ENCODE measurements around the gene NUDC. TPM values are rescaled to one million over a fixed set of nuclear protein-coding genes. Genes with fewer than 3 reads are reported as not detected.

The NUDC gene
- total and polyA plus RNA-seq, 10 of the 15 experiments (the other 5 are each of a cell fraction or from before 2014, with no cell fraction given), result 5.5 to 227 (median 67.4) TPM

DNA sequence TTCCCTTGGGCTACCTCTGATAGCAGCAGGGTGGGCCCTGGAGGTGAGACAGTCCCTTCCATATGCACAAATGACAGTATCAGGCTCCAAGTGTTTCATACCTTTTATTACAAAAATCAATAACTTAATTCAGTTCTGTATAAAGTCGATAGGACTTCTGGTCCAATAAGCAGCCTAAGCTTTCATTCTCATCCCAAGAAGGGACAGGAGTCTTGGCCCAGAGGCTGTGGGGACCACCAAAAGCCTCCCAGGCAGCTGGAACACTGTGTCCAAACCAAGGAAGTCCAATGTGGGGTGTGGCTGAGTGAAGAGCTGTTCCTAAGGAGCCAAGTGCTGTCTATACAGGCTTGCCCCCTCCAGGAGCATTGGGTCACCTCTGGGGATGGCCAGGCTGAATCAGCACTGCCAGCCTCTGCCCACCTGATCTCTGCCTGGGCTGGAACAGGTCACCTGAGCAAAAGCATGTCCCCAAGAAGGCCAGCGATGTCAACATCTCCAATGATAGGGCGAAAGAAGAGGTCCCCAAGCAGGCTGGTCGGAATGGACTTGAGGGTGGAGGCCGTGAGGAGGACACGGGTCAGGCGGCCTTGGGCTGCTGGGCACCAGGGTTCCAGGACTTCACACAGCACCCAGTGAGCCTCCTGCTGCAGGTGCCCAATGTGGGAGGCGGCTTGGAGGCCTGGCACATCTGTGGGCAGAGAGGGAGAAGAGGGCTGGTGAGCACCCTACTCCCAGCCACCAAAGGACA is 10.0 kb upstream of the NUDC start:
- no peak for ATAC-seq
- no peak overlapping the region for H3K9ac ChIP-seq (ENCODE audit: control insufficient read depth, insufficient read depth, low read length)
- no peaks in the 10 kb centered on the region for H3K4me1 ChIP-seq (ENCODE audit: control insufficient read depth, insufficient read depth, low read length)
- WGBS (ENCODE audit: insufficient coverage, insufficient replicate concordance, low lambda C conversion rate, missing lambda C conversion rate), result 9% methylated on average over 8 of the region's 8 CpGs
- intact Hi-C loops (cut with micrococcal nuclease; ENCODE audit: unreplicated experiment), result no loop called here
- BruUV-seq (replicated peaks), result no TSS peak
- H3K4me2 ChIP-seq (ENCODE audit: control insufficient read depth, insufficient read depth), result no peak overlapping the region
- DNase-seq (ENCODE audit: low read depth, low spot score), result no peak
- no peaks in the 10 kb centered on the region; a peak in 1 of 4 replicates for H3K27me3 ChIP-seq (replicated peaks in 1 of 2; ENCODE audit: control insufficient read depth in 2 of 2, insufficient read depth in 2 of 2, low read length in 1 of 2)
- H3K4me3 ChIP-seq, result no peak overlapping the region
- no peak for FAIRE-seq
- POLR2A ChIA-PET, result no interaction called here
- H2AFZ ChIP-seq (ENCODE audit: control insufficient read depth, low read depth, low read length), result no peak overlapping the region
- RAD21 ChIA-PET (ENCODE audit: unreplicated experiment), result no interaction called here
- H4K20me1 ChIP-seq (ENCODE audit: control insufficient read depth, insufficient read depth), result no peaks in the 10 kb centered on the region
- SMC1A ChIA-PET (ENCODE audit: uncharacterized antibody, unreplicated experiment), result interaction anchor here (1.2 kb wide), 1 partner anchor 10 kb away, joined by 3 read pairs; the partner anchor contains the start of gene NUDC
- in situ Hi-C loops (cut with MboI), result no loop called here
- no peak overlapping the region for H3K27ac ChIP-seq (ENCODE audit: control insufficient read depth, insufficient read depth)
- CTCF ChIA-PET, result no interaction called here
- TF ChIP-seq BCLAF1 (IDR thresholded peaks at IDR 0.05) (no peak), NFIC (IDR thresholded peaks at IDR 0.05; ENCODE audit: low read depth, low read length) (no peak), CEBPZ (IDR thresholded peaks at IDR 0.05; ENCODE audit: low read depth, low read length) (no peak), POLR2A (IDR thresholded peaks at IDR 0.05; ENCODE audit: low read depth, low read length) (no peak), MEF2B (IDR thresholded peaks at IDR 0.05; ENCODE audit: partially characterized antibody, poor library complexity, severe bottlenecking) (no peak), FOXM1 (IDR thresholded peaks at IDR 0.05; ENCODE audit: low read depth, low read length) (no peak), KLF5 (IDR thresholded peaks at IDR 0.05; ENCODE audit: partially characterized antibody) (no peak), GATAD2B (conservative IDR thresholded peaks at IDR 0.05; ENCODE audit: low read depth) (no peak)
- TF ChIP-seq, protein P1, sequence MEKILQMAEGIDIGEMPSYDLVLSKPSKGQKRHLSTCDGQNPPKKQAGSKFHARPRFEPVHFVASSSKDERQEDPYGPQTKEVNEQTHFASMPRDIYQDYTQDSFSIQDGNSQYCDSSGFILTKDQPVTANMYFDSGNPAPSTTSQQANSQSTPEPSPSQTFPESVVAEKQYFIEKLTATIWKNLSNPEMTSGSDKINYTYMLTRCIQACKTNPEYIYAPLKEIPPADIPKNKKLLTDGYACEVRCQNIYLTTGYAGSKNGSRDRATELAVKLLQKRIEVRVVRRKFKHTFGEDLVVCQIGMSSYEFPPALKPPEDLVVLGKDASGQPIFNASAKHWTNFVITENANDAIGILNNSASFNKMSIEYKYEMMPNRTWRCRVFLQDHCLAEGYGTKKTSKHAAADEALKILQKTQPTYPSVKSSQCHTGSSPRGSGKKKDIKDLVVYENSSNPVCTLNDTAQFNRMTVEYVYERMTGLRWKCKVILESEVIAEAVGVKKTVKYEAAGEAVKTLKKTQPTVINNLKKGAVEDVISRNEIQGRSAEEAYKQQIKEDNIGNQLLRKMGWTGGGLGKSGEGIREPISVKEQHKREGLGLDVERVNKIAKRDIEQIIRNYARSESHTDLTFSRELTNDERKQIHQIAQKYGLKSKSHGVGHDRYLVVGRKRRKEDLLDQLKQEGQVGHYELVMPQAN (conservative IDR thresholded peaks at IDR 0.05), result no peak
- TF ChIP-seq, protein P2, sequence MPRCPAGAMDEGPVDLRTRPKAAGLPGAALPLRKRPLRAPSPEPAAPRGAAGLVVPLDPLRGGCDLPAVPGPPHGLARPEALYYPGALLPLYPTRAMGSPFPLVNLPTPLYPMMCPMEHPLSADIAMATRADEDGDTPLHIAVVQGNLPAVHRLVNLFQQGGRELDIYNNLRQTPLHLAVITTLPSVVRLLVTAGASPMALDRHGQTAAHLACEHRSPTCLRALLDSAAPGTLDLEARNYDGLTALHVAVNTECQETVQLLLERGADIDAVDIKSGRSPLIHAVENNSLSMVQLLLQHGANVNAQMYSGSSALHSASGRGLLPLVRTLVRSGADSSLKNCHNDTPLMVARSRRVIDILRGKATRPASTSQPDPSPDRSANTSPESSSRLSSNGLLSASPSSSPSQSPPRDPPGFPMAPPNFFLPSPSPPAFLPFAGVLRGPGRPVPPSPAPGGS (IDR thresholded peaks at IDR 0.05; ENCODE audit: borderline replicate concordance, insufficient read depth, low read depth, low read length, poor library complexity, severe bottlenecking), result no peak
- H3K79me2 ChIP-seq (ENCODE audit: control insufficient read depth, insufficient read depth, low read length), result no peaks in the 10 kb centered on the region
- H3K9me3 ChIP-seq (replicated peaks; ENCODE audit: control insufficient read depth, insufficient read depth, low read length), result no peaks in the 10 kb centered on the region
- no peaks in the 10 kb centered on the region for H3K36me3 ChIP-seq (ENCODE audit: control insufficient read depth in 2 of 2, insufficient read depth in 2 of 2, low read length in 1 of 2)

All from GM12878 (cell line).